MCF 10A (cell line): ENCODE data around the gene PLA2G4F. TPM values are rescaled to one million over a fixed set of nuclear protein-coding genes. Genes with fewer than 3 reads are reported as not detected.

Experiments
- BruUV-seq: library from RNA; stranded (reverse); fragments of 400-500 nt; replicated peaks from 2 replicates; lab custom pipeline; 2021; lab: Mats Ljungman, UMichigan
- CTCF ChIA-PET: fragments of 300-600 bp; sonication (Branson Sonifier 250); formaldehyde crosslinking; extraction: SDS; loops from one replicate; lab custom pipeline; 2021; ENCODE audit warnings: antibody characterized with exemption, inconsistent platforms; lab: Yijun Ruan, JAX
- POLR2A ChIA-PET: fragments of 300-600, 350-650 bp; sonication (Branson Sonifier 250); formaldehyde crosslinking; extraction: SDS; loops from one replicate; lab custom pipeline; 2020; ENCODE audit warnings: antibody characterized with exemption, inconsistent platforms; lab: Yijun Ruan, JAX
- DNase-seq: peaks from one replicate; pipeline ENCODE4 v3.0.0-alpha.2; 2018; ENCODE audit not compliant: unreplicated experiment
- H3K27ac Mint-ChIP-seq: one replicate; pipeline ENCODE4 v1.8.0; 2022; ENCODE audit warnings: mild to moderate bottlenecking, low read depth, mixed read lengths; ENCODE audit not compliant: unreplicated experiment
- H3K27me3 Mint-ChIP-seq: one replicate; pipeline ENCODE4 v1.8.0; 2022; ENCODE audit warnings: mixed read lengths; ENCODE audit not compliant: insufficient read depth, unreplicated experiment
- H3K36me3 Mint-ChIP-seq: one replicate; pipeline ENCODE4 v1.8.0; 2022; ENCODE audit warnings: mild to moderate bottlenecking, moderate library complexity, mixed read lengths; ENCODE audit not compliant: insufficient read depth, unreplicated experiment
- H3K4me1 Mint-ChIP-seq: one replicate; pipeline ENCODE4 v1.8.0; 2022; ENCODE audit warnings: mixed read lengths; ENCODE audit not compliant: insufficient read depth, unreplicated experiment
- H3K4me3 Mint-ChIP-seq: one replicate; pipeline ENCODE4 v1.8.0; 2022; ENCODE audit warnings: mild to moderate bottlenecking, moderate library complexity, mixed read lengths; ENCODE audit not compliant: unreplicated experiment
- H3K9me3 Mint-ChIP-seq: one replicate; pipeline ENCODE4 v1.8.0; 2022; ENCODE audit warnings: mixed read lengths; ENCODE audit not compliant: unreplicated experiment
- intact Hi-C: fragments of 100-400 bp; cut with micrococcal nuclease; formaldehyde crosslinking; loops from 2 replicates; pipeline ENCODE4 v1.14.1; 2022
- total RNA-seq: library from RNA; stranded (reverse); gene quantifications from 2 replicates; pipeline ENCODE4 v1.2.3, GENCODE V29; 2022
- TF ChIP-seq, protein P1 (sequence below): fragments of 200-600 bp; IDR thresholded peaks from one replicate; pipeline ENCODE4 v1.8.0; 2022; ENCODE audit warnings: antibody characterized with exemption, mild to moderate bottlenecking; ENCODE audit not compliant: unreplicated experiment

The PLA2G4F gene
- total RNA-seq, 1 experiment from 2014 or later: 0.30 TPM

DNA sequence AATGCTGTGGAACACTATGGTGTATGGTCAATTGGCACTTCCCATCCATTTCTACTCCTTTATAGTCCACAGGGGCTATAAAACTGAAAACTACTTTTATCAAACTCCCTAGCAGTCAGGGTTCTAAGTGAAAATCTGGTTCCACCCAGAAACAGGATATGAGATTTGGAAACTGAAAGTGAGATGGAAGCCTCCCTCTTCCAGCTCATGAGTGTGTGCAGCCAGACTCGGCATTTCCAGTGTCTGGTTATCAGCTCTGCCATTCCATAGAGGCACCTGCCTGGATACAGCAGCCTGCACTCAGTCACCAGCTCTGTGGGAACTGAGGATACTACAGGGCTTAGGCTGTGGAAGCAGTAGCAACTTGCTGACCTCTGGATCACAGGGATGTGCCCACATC lies 14.7 kb upstream of the PLA2G4F start:
- no peaks in the 10 kb centered on the region for H3K4me1 Mint-ChIP-seq
- H3K9me3 Mint-ChIP-seq: no peaks in the 10 kb centered on the region
- H3K4me3 Mint-ChIP-seq: no peak overlapping the region
- CTCF ChIA-PET: no interaction called here
- no peaks in the 10 kb centered on the region for H3K27me3 Mint-ChIP-seq
- intact Hi-C loops: no loop called here
- DNase-seq: no peak
- POLR2A ChIA-PET: interaction anchor here (0.6 to 1.6 kb wide), 3 partner anchors 29 to 1931 kb away, joined by 3 to 4 read pairs (median 3); partner anchors contain the start of gene VPS39
- BruUV-seq: no TSS peak
- TF ChIP-seq, protein P1, sequence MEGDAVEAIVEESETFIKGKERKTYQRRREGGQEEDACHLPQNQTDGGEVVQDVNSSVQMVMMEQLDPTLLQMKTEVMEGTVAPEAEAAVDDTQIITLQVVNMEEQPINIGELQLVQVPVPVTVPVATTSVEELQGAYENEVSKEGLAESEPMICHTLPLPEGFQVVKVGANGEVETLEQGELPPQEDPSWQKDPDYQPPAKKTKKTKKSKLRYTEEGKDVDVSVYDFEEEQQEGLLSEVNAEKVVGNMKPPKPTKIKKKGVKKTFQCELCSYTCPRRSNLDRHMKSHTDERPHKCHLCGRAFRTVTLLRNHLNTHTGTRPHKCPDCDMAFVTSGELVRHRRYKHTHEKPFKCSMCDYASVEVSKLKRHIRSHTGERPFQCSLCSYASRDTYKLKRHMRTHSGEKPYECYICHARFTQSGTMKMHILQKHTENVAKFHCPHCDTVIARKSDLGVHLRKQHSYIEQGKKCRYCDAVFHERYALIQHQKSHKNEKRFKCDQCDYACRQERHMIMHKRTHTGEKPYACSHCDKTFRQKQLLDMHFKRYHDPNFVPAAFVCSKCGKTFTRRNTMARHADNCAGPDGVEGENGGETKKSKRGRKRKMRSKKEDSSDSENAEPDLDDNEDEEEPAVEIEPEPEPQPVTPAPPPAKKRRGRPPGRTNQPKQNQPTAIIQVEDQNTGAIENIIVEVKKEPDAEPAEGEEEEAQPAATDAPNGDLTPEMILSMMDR: no peak
- H3K27ac Mint-ChIP-seq: no peak overlapping the region
- peaks cover 84% of the 10 kb centered on the region for H3K36me3 Mint-ChIP-seq

DNA sequence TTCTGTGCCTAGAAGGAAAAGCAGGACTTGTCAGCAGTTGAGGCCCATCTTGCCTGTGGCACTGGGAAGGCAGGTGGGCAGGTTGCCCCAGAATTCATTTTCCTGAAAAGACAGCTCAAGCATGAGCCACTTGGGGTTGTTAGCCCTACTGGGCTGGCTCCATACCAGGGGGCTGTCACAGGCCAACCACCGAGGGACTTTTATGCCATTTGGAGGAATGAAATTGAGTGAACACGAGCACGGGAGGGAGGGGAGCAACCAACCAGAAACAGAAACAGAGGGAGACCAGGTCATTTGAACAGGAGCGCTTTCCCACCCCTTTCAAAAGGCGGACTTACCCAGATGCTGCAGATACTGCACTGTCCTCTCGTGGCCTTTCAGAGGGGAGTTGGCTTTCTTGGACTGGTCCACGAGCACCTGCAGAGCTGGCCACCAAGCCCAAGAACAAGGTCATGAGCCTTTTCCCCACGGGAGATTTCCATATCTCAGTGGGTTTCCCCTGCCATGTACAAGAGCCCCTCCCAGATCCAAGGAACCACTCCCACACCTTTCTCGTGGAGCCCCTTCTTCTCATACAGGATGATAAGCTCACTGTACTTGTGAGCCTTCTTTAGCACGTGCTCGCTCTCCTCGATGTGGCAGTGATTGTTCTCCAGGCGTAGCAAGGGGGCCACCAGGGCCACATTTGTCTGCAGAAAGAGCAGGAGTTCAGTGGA lies 9.9 kb upstream of the PLA2G4F start:
- Mint-ChIP-seq H3K27ac (no peak overlapping the region), H3K36me3 (peaks cover 83% of the 10 kb centered on the region), H3K27me3 (no peaks in the 10 kb centered on the region), H3K4me3 (no peak overlapping the region), H3K9me3 (no peaks in the 10 kb centered on the region), H3K4me1 (no peaks in the 10 kb centered on the region)
- no peak for DNase-seq
- intact Hi-C loops: no loop called here
- TF ChIP-seq, protein P1: no peak
- ChIA-PET CTCF (no interaction called here), POLR2A (no interaction called here)
- BruUV-seq: no TSS peak

DNA sequence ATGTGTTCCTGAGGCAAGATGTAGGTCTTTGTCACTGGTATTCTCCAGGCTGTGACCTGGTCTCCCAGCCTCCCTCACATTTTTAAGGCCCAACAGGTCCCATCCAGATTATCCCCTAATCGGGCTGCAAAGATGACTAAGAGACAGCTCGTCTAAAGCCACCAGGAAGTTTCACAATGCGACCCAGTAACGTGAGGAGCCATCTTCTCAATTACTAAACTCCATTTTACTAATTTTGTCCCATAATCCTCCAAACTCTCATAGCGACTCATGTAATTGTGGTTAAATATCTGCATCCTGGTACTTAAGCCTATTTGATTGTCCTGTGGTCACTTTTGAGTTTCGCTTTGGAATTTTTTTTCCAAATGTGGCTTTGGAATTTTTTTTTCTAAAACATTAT lies 8.7 kb upstream of the PLA2G4F start:
- intact Hi-C loops: no loop called here
- no peaks in the 10 kb centered on the region for H3K4me1 Mint-ChIP-seq
- no peak overlapping the region for H3K4me3 Mint-ChIP-seq
- no peak for DNase-seq
- TF ChIP-seq, protein P1: no peak
- no TSS peak for BruUV-seq
- ChIA-PET POLR2A (interaction anchor here (0.5 to 2.1 kb wide), 2 partner anchors 9 to 35 kb away, joined by 3 to 11 read pairs; partner anchors contain the start of gene PLA2G4F), CTCF (no interaction called here)
- H3K27me3 Mint-ChIP-seq: no peaks in the 10 kb centered on the region
- H3K36me3 Mint-ChIP-seq: peaks cover 90% of the 10 kb centered on the region
- no peak overlapping the region for H3K27ac Mint-ChIP-seq
- no peaks in the 10 kb centered on the region for H3K9me3 Mint-ChIP-seq

DNA sequence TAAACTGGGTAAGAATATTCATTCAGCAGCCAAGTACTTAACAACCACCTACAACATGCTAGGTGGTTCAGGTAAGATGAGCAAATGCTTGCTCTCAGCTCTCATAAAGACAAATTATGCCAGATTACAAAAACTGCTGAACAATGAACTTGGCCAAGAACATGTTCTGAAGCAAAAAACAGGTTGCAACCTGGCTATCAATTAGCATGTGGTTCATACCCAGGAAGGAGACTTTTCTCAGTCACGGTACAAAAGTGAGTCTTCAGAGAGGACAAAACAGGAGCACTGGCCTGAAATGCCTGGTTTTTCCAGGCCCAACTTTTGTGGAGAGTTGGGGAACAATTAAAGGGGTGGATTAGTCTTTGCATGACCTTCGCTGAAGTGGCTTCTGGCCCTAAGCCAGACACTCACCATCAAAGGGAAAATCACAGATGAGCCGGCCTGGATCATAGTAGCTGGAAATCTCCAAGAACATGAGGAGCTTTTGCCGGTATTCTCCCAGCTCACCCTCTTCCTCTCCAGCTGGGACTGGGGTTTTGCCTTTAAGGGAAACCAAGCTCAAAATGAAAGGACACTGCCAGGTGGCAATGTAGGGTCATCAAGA lies 7.6 kb upstream of the PLA2G4F start:
- BruUV-seq: no TSS peak
- no peak overlapping the region for H3K27ac Mint-ChIP-seq
- H3K4me1 Mint-ChIP-seq: no peaks in the 10 kb centered on the region
- TF ChIP-seq, protein P1: no peak
- POLR2A ChIA-PET: interaction anchor here (0.5 to 2.1 kb wide), 6 partner anchors 8 to 213 kb away, joined by 3 to 11 read pairs (median 3); partner anchors contain the start of genes PLA2G4F, TMEM87A and VPS39
- no peak for DNase-seq
- CTCF ChIA-PET: interaction anchor here (0.5 kb wide), 1 partner anchor 322 kb away, joined by 4 read pairs; no protein-coding TSS in a partner anchor
- H3K36me3 Mint-ChIP-seq: peaks cover 84% of the 10 kb centered on the region
- no peaks in the 10 kb centered on the region for H3K9me3 Mint-ChIP-seq
- H3K4me3 Mint-ChIP-seq: no peak overlapping the region
- intact Hi-C loops: no loop called here
- no peaks in the 10 kb centered on the region for H3K27me3 Mint-ChIP-seq
